HTERT RPE-1 (cell line): Measurements from ENCODE around the gene LRIG1.

Source experiments
- in situ Hi-C: fragments of 300-500 bp; cut with MboI; formaldehyde crosslinking; loops from 4 replicates; pipeline ENCODE4 v1.14.3; 2020; ENCODE audit warnings: low sequenced_read_pairs

LRIG1 gene

DNA sequence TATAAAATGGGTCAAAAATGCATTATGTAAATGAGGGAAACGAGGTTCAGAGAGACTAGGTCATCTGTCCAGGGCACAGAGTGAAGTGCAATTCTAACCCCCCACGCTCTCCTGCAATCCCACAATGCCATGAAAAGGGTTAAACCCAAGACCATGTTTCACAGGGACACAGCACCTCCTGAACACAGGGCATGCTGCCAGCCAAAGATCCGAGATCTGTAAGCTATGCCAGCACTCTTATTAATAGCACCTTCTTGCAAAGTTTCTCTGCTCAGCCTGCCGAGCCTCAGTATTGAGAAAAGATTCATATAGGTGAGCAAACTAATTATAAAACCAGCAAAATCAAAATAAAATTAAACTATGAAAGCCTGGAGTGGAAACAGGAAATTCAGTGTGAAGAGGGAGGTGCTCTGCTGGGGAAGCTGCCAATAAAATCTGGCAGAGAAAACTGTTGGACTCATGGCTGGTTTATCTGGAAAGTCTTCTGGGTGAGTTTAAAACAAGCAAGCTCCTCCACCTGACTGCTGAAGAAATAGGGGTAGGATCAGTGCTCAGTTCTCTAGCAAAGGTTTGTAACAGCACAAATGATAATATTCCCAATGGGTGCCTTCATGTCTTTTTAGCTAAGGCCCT lies 50.3 kb downstream of the LRIG1 start:
- in situ Hi-C loops = no loop called here

DNA sequence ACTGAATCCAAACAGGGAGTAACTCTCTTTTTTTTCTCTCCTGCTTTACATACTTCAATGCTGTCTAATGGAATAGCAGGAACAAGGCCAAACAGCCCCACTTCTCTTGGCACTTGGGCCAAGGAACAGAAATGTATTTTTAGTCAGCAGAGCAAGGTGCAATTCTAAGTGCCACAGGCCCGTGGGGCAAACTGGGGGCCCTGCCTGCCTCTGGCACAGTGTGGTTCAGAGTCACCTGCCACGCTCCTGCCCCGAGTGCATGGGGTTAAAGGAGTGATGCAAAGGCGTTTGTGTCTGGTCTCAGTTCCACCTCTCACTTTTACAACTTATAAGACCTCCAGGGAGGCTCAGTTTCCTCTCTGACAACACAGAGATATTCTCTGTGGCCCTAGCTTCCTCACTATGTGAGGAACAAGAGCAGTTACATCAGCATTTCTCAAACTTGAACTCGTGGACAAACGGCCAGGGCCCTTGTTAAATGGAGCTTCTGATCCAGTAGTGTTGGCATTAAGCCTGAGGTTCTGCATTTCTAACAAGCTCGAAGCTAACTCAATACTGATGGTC lies 51.3 kb downstream of the LRIG1 start:
- in situ Hi-C loops = no loop called here

DNA sequence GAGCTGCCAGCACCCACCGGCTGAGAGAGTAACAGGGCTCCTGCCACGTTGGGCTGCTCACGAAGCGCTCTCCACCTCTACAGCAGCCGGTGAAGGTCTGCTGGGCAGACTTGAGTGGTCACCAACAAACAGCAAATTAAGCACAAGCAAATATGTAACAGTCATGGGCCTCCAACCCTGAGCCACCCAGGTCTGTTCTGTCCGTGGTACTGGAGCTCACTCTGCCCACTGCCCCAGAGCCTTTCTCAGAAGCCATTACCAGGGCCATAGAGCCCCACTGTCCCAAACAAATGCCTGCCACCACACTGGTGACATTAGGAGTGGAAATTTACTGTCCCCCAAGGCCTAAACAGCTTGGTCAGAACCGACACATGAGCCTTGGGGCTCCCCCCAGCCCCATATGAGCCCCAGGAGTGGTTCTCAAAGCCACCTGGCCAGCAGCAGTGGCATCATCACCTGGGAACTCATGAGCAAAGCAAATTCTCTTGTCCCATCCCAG lies 56.6 kb downstream of the LRIG1 start:
- in situ Hi-C loops = no loop called here

DNA sequence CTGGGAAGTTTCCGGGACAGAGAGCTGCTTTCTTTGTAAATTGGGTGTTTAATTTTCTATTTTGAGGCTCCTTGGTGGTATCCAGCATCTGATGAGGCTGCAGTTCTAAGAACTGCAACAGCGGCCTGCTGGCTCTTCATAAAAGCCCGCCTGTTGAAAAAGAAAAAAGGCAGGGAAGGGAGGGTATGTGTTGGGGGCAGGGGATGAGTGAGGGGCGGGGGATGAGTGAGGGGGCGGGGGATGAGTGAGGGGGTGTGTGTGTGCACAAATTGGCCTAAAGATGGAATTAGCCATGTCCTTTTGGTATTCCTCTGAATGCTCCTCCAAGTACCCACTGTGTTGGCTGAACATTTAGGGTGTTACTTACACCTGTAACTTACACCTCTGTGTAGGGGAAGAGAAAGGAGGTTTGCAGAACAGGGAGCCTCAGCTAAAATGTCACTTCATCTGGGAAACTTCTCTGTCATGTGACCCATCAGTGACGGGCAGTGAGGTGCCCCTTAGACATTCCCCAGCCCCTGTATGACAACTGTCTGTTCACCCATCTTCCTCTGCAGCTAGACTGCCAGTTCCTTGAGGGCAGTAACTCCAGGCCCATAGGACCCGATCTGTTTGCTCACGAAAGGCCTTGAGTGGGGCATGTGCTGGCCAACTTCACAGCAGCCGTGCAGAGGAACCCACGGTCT lies 57.6 kb downstream of the LRIG1 start:
- in situ Hi-C loops = no loop called here

DNA sequence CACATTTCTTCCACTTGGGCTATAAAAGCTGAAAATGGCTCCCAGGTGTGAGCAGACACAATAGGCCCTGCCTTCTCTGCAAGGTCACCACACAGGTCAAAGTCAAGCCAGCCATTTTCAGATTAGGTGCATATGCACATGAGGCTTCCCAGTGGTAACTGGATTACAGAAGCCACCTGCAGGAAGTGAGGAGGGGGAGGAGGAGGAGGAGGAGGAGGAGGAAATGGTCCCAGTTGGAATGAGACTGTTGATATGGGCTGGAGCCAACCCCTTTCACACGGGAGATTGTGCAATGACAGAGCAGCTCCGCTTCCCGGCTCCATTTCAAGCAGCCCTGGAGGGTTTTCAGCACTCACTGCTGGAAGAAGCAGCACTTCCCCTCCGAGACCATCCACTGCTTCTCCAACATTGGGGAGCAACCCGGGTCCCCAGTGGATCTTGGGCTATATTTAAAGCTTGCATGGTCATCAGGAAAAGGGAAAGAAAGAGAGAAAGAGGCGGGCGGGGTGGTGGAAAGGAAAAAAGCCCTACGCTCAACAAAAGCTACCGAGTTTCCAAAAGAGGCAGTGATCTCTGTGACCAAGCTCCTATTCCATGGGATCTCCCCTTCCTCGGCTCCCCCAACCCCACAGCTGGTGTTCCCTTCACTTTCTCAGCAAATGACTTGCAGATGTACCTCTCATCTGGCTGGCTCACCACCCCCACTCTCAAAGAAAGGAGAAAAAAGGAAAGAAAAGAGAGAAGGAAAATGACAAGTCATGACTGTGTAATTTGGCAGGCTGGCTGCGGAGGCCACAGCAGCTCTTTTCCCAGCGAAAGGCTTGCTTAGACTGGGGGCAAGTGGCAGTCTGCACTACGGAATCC lies 58.3 kb downstream of the LRIG1 start:
- in situ Hi-C loops = no loop called here

GRCh38 chr3:66441692-66442091 lies 59.1 kb downstream of the LRIG1 start:
- in situ Hi-C loops = no loop called here

DNA sequence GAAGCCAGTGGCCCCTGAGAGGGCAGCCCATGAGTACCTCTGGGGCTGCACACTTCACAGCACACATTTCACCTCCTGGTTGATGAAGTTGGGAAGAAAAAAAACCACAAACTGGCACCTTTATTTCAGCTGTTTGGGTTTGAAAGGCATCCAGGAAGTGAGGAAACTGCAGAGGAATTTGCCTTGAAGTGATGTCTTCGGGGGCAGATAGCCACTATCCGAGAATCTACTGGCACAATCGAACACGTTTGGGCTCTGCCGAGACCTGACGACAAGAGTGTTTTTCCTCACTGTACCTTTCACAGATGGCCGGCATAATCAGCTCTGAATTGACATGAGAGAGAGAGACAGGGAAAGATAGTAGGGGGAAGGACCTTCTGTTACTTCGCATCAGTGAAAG lies 59.7 kb downstream of the LRIG1 start:
- in situ Hi-C loops = no loop called here

- in situ Hi-C loops = no loop called here
Observed at GRCh38 chr3:66439666-66440344, 61.0 kb downstream of the LRIG1 start.

GRCh38 chr3:66438046-66438445 lies 62.8 kb downstream of the LRIG1 start:
- in situ Hi-C loops = no loop called here

GRCh38 chr3:66437341-66437929 lies 63.4 kb downstream of the LRIG1 start:
- in situ Hi-C loops = no loop called here

- in situ Hi-C loops = no loop called here
Observed at GRCh38 chr3:66435989-66436388, 64.8 kb downstream of the LRIG1 start.

- in situ Hi-C loops = no loop called here
Observed at GRCh38 chr3:66434726-66435125, 66.1 kb downstream of the LRIG1 start.

DNA sequence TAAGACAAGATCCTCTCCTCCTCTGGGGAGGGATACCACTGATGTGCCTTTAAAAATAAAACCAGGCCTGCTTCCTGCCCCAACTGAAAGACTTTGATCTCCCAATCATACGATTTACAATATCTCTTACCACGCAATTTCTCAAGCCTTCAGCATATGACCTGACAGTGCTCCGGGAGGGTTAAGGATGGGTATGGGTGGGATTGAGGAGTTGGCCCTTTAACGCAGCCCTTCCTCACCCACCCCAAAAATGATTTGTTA lies 67.4 kb downstream of the LRIG1 start:
- in situ Hi-C loops = no loop called here

GRCh38 chr3:66432767-66433521 lies 67.9 kb downstream of the LRIG1 start:
- in situ Hi-C loops = no loop called here

DNA sequence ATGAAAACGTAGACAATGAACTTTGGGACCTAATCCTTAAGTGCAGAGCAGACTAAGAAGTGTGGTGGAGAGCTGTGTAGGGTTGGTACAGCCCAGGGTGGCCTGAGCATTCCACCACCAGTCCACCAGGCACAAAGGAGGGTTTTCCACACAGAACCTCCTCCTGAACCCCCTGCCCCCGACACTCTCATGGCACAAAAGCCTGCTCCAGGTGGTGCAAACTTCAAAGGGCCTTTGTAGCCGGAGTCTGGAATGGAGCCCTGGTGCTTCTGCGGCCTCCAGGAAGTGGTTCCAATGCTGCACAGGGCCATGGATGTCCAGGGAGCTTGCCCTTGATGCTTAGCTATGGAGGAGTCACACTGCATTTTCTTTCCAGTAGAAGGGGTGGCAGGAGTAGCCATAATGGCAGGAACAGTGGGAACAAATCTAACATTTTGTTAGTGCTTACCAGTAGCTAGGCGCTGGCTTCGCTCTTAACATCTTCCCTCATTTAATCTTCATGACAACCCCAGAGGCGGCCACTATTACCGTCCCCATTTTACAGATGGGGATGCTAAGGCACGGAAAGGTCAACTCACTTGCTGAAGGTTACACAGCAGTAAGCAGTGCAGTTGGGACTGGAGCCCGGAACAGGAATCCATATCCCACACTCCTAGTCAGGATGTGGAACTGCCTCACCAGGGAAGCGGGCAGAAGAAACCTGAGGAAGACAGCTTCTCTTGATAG lies 68.6 kb downstream of the LRIG1 start:
- in situ Hi-C loops = no loop called here

GRCh38 chr3:66431494-66431893 lies 69.3 kb downstream of the LRIG1 start:
- in situ Hi-C loops = no loop called here

GRCh38 chr3:66430876-66431275 lies 69.9 kb downstream of the LRIG1 start:
- in situ Hi-C loops = no loop called here

DNA sequence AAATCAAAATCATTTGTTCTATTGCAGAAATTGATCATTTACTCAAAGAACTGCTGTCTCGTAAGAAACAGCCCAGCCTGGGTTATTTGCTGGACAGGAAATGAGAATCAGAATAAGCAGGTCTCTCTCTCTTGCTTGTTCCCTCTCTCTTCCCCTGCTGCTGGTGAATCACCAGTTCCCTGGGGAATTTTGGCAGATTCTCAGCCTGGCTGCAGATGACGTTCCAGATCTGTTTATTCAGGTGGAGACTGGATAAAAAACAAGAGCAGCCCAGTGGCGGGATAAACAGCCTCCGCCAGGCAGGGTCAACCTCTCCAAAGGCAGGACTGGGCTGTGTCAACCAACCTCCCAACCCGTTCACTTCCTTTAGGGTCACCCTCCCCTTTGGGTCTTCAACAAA lies 72.1 kb downstream of the LRIG1 start:
- in situ Hi-C loops = no loop called here

- in situ Hi-C loops = no loop called here
Observed at GRCh38 chr3:66427951-66428474, 72.8 kb downstream of the LRIG1 start.
